BJ (cell line): ENCODE results near the gene RMND1. TPM values are rescaled to one million over a fixed set of nuclear protein-coding genes. Genes with fewer than 3 reads are reported as not detected.

Source experiments
- CTCF ChIA-PET: fragments of 350-600 bp; formaldehyde crosslinking; extraction: SDS; loops from one replicate; lab custom pipeline; 2021; ENCODE audit warnings: antibody characterized with exemption, inconsistent platforms; lab: Yijun Ruan, JAX
- POLR2A ChIA-PET: fragments of 300-600 bp; sonication (Branson Sonifier 250); formaldehyde crosslinking; extraction: SDS; loops from one replicate; lab custom pipeline; 2021; ENCODE audit warnings: antibody characterized with exemption; lab: Charles Lee
- DNase-seq: peaks from one replicate; pipeline ENCODE4 v3.0.0-alpha.2; 2011; ENCODE audit warnings: low read depth
- H3K27me3 ChIP-seq: 2 replicates; pipeline ENCODE4 v1.6.0; 2011; ENCODE audit warnings: low read length; ENCODE audit not compliant: control insufficient read depth, insufficient read depth
- H3K36me3 ChIP-seq: 2 replicates; pipeline ENCODE4 v1.5.1; 2011; ENCODE audit warnings: low read length; ENCODE audit not compliant: control insufficient read depth, insufficient read depth
- H3K4me3 ChIP-seq: 2 replicates; pipeline ENCODE4 v1.5.1; 2011; ENCODE audit warnings: low read depth, mild to moderate bottlenecking, control low read depth, low read length
- CTCF ChIP-seq: IDR thresholded peaks from 2 replicates; pipeline ENCODE4 v1.5.1; 2011; ENCODE audit warnings: low read depth, mild to moderate bottlenecking, control low read depth, inconsistent platforms, low read length, moderate library complexity; ENCODE audit not compliant: insufficient read depth
- polyA plus RNA-seq: library from polyadenylated mRNA; depleted of rRNA; stranded (reverse); fragments of >200 nt; gene quantifications from 2 replicates; pipeline ENCODE4 v1.2.3, GENCODE V29; 2011

RMND1 gene
- polyA plus RNA-seq, 1 experiment, result 10.4 TPM

- H3K36me3 ChIP-seq, result no peaks in the 10 kb centered on the region
- ChIA-PET POLR2A (interaction anchor here (0.6 kb wide), 3 partner anchors 9 to 501 kb away, joined by 3 to 4 read pairs (median 3); no protein-coding TSS in a partner anchor), CTCF (interaction anchor here (0.8 kb wide), 1 partner anchor 33 kb away, joined by 3 read pairs; no protein-coding TSS in a partner anchor)
- no peaks in the 10 kb centered on the region for H3K27me3 ChIP-seq
- DNase-seq, result no peak
- TF ChIP-seq CTCF, result no peak
- no peak overlapping the region for H3K4me3 ChIP-seq
Observed at GRCh38 chr6:151434369-151434768, 17.6 kb downstream of the RMND1 start.

- CTCF ChIA-PET, result no interaction called here
Observed at GRCh38 chr6:151432651-151433050, 19.3 kb downstream of the RMND1 start.

GRCh38 chr6:151431337-151431736, 20.6 kb downstream of the RMND1 start:
- POLR2A ChIA-PET, result no interaction called here
- CTCF ChIA-PET, result no interaction called here
- Histone ChIP-seq H3K27me3 (no peaks in the 10 kb centered on the region), H3K4me3 (no peak overlapping the region), H3K36me3 (peaks cover 3% of the 10 kb centered on the region; the same call in 1 of the 2 replicates)
- DNase-seq, result no peak
- no peak for TF ChIP-seq CTCF

More at GRCh38 chr6:151432651-151433050, 19.3 kb downstream of the RMND1 start:
- no peak for DNase-seq
- Histone ChIP-seq H3K27me3 (no peaks in the 10 kb centered on the region), H3K4me3 (no peak overlapping the region), H3K36me3 (peaks cover 3% of the 10 kb centered on the region; the same call in 1 of the 2 replicates)
- TF ChIP-seq CTCF, result no peak
- POLR2A ChIA-PET, result no interaction called here

- POLR2A ChIA-PET, result no interaction called here
Observed at GRCh38 chr6:151430886-151431285, 21.0 kb downstream of the RMND1 start.

More at GRCh38 chr6:151430886-151431285, 21.0 kb downstream of the RMND1 start:
- CTCF ChIA-PET, result interaction anchor here (2.8 kb wide), 1 partner anchor 25 kb away, joined by 8 read pairs; no protein-coding TSS in a partner anchor
- DNase-seq, result no peak
- Histone ChIP-seq H3K4me3 (no peak overlapping the region), H3K36me3 (peaks cover 3% of the 10 kb centered on the region; the same call in 1 of the 2 replicates), H3K27me3 (no peaks in the 10 kb centered on the region)
- no peak for TF ChIP-seq CTCF
